ENCODE data around the gene OR5A2. TPM values are rescaled to one million over a fixed set of nuclear protein-coding genes. Genes with fewer than 3 reads are reported as not detected.

Gene OR5A2
- total RNA-seq, 1 experiment from 2014 or later: not detected

- Histone ChIP-seq H3K4me3 (ENCODE audit: low read length) (no peak overlapping the region), H3K9me3 (ENCODE audit: low read length) (no peaks in the 10 kb centered on the region), H3K4me1 (ENCODE audit: low read length) (no peaks in the 10 kb centered on the region; the same call in 1 of the 2 replicates), H3K9ac (ENCODE audit: low read length) (no peak overlapping the region), H4K20me1 (ENCODE audit: insufficient read depth, low read depth, low read length) (no peaks in the 10 kb centered on the region), H3K4me2 (ENCODE audit: low read depth, low read length, poor library complexity, severe bottlenecking) (no peak overlapping the region), H2AFZ (ENCODE audit: low read length) (no peak overlapping the region), H3K27me3 (ENCODE audit: low read length) (peaks cover 3% of the 10 kb centered on the region; the same call in 1 of the 2 replicates), H3K27ac (ENCODE audit: low read length) (no peak overlapping the region), H3K36me3 (ENCODE audit: insufficient read depth, low read length) (no peaks in the 10 kb centered on the region), H3K79me2 (ENCODE audit: low read length) (no peaks in the 10 kb centered on the region), H3K9me2 (replicated peaks; ENCODE audit: insufficient read depth, low read length) (no peaks in the 10 kb centered on the region)
- peak; percentile 42 for DNase-seq
Measured at GRCh38 chr11:59368238-59369022, 57.8 kb downstream of the OR5A2 start.

Other genes starting within 250 kb of the OR5A2 start
- 59.6 and 80.0 TPM in 2 replicates for gene MPEG1, start 213.5 kb downstream of the OR5A2 start, total RNA-seq (2014; rRNA removed; shearing (Covaris generic); ENCODE audit: low replicate concordance)
- 0.04 and 0.45 TPM in 2 replicates for gene OR5AN1, start 67.5 kb downstream of the OR5A2 start, total RNA-seq (2014; rRNA removed; shearing (Covaris generic); ENCODE audit: low replicate concordance)
- 0.04 and 0.07 TPM in 2 replicates for gene OR5A1, start 10.1 kb upstream of the OR5A2 start, total RNA-seq (2014; rRNA removed; shearing (Covaris generic); ENCODE audit: low replicate concordance)
- not detected in 2 replicates for gene OR4D6, start 30.5 kb upstream of the OR5A2 start, total RNA-seq (2014; rRNA removed; shearing (Covaris generic); ENCODE audit: low replicate concordance)
- gene OR4D10, start 46.9 kb upstream of the OR5A2 start, total RNA-seq (2014; rRNA removed; shearing (Covaris generic); ENCODE audit: low replicate concordance): not detected in 2 replicates
- not detected in 2 replicates for gene OR4D11, start 77.2 kb upstream of the OR5A2 start, total RNA-seq (2014; rRNA removed; shearing (Covaris generic); ENCODE audit: low replicate concordance)
- 0.18 TPM in 1 of 2 replicates, not detected in the other for gene OR4D9, start 85.1 kb upstream of the OR5A2 start, total RNA-seq (2014; rRNA removed; shearing (Covaris generic); ENCODE audit: low replicate concordance)
- 17.2 and 29.7 TPM in 2 replicates for gene OSBP, start 189.4 kb upstream of the OR5A2 start, total RNA-seq (2014; rRNA removed; shearing (Covaris generic); ENCODE audit: low replicate concordance)
- 14.2 and 31.9 TPM in 2 replicates for gene PATL1, start 242.6 kb upstream of the OR5A2 start, total RNA-seq (2014; rRNA removed; shearing (Covaris generic); ENCODE audit: low replicate concordance)

Measured in Karpas-422 (cell line).